ENCODE data around the gene MTREX. TPM values are rescaled to one million over a fixed set of nuclear protein-coding genes. Genes with fewer than 3 reads are reported as not detected.

MTREX gene
- total and polyA plus RNA-seq, 2 experiments from 2014 or later = 19.0 to 66.0 TPM

- peak overlapping the region; percentile 5 for H3K27ac ChIP-seq
- WGBS (ENCODE audit: low lambda C conversion rate, missing lambda C conversion rate) = 41% methylated on average over 2 of the region's 2 CpGs
Observed at GRCh38 chr5:55344392-55344992, 36.7 kb downstream of the MTREX start.

GRCh38 chr5:55345327-55345726, 37.5 kb downstream of the MTREX start:
- Histone ChIP-seq H3K36me3 (replicated peaks; ENCODE audit: insufficient read depth, low read depth) (peaks cover 11% of the 10 kb centered on the region), H3K4me1 (ENCODE audit: insufficient read depth) (no peaks in the 10 kb centered on the region), H3K79me2 (no peaks in the 10 kb centered on the region), H4K20me1 (ENCODE audit: insufficient read depth, poor library complexity, severe bottlenecking) (no peaks in the 10 kb centered on the region), H3K27me3 (no peaks in the 10 kb centered on the region), H3K9me3 (ENCODE audit: low read depth) (no peaks in the 10 kb centered on the region), H3K4me3 (no peak overlapping the region), H2AFZ (no peak overlapping the region), H3K9me2 (replicated peaks; ENCODE audit: insufficient read depth) (no peaks in the 10 kb centered on the region), H3K27ac (no peak overlapping the region), H3K4me2 (no peak overlapping the region)
- 85% methylated on average over 4 of the region's 4 CpGs for WGBS (ENCODE audit: low lambda C conversion rate, missing lambda C conversion rate)
- TF ChIP-seq EZH2 (IDR thresholded peaks at IDR 0.05; ENCODE audit: borderline replicate concordance) = no peak
- no peak for TF ChIP-seq EZH2phosphoT487 (IDR thresholded peaks at IDR 0.05; ENCODE audit: low read depth, severe bottlenecking, unreplicated experiment)
- no peak for TF ChIP-seq CTCF (IDR thresholded peaks at IDR 0.05; ENCODE audit: poor library complexity)
- no peak for DNase-seq (ENCODE audit: low spot score)

More at GRCh38 chr5:55344392-55344992, 36.7 kb downstream of the MTREX start:
- H3K9me3 ChIP-seq (ENCODE audit: low read depth) = no peaks in the 10 kb centered on the region
- H3K36me3 ChIP-seq (replicated peaks; ENCODE audit: insufficient read depth, low read depth) = peaks cover 11% of the 10 kb centered on the region
- H3K9me2 ChIP-seq (replicated peaks; ENCODE audit: insufficient read depth) = no peaks in the 10 kb centered on the region
- DNase-seq (ENCODE audit: low spot score) = peak; percentile 70
- H3K4me2 ChIP-seq = no peak overlapping the region
- no peaks in the 10 kb centered on the region for H3K27me3 ChIP-seq
- no peaks in the 10 kb centered on the region for H3K4me1 ChIP-seq (ENCODE audit: insufficient read depth)
- no peaks in the 10 kb centered on the region for H4K20me1 ChIP-seq (ENCODE audit: insufficient read depth, poor library complexity, severe bottlenecking)
- TF ChIP-seq CTCF (IDR thresholded peaks at IDR 0.05; ENCODE audit: poor library complexity) = peak; percentile 81
- no peak for TF ChIP-seq EZH2 (IDR thresholded peaks at IDR 0.05; ENCODE audit: borderline replicate concordance)
- no peaks in the 10 kb centered on the region for H3K79me2 ChIP-seq
- no peak overlapping the region for H3K4me3 ChIP-seq
- no peak overlapping the region for H2AFZ ChIP-seq

- WGBS (ENCODE audit: low lambda C conversion rate, missing lambda C conversion rate) = 94% methylated on average over 3 of the region's 3 CpGs
- no peaks in the 10 kb centered on the region for H3K79me2 ChIP-seq
- H3K9me3 ChIP-seq (ENCODE audit: low read depth) = no peaks in the 10 kb centered on the region
- H3K4me1 ChIP-seq (ENCODE audit: insufficient read depth) = no peaks in the 10 kb centered on the region
- H3K27me3 ChIP-seq = no peaks in the 10 kb centered on the region
- peaks cover 11% of the 10 kb centered on the region for H3K36me3 ChIP-seq (replicated peaks; ENCODE audit: insufficient read depth, low read depth)
- no peaks in the 10 kb centered on the region for H4K20me1 ChIP-seq (ENCODE audit: insufficient read depth, poor library complexity, severe bottlenecking)
- no peak overlapping the region for H3K4me3 ChIP-seq
- DNase-seq (ENCODE audit: low spot score) = no peak
- H3K4me2 ChIP-seq = no peak overlapping the region
- H3K27ac ChIP-seq = no peak overlapping the region
- TF ChIP-seq EZH2 (IDR thresholded peaks at IDR 0.05; ENCODE audit: borderline replicate concordance) (no peak), EZH2phosphoT487 (IDR thresholded peaks at IDR 0.05; ENCODE audit: low read depth, severe bottlenecking, unreplicated experiment) (no peak), CTCF (IDR thresholded peaks at IDR 0.05; ENCODE audit: poor library complexity) (no peak)
- no peaks in the 10 kb centered on the region for H3K9me2 ChIP-seq (replicated peaks; ENCODE audit: insufficient read depth)
- H2AFZ ChIP-seq = no peak overlapping the region
Observed at GRCh38 chr5:55347786-55348185, 40.0 kb downstream of the MTREX start.

Data from hepatocyte (in vitro differentiated cells).